ENCODE data around the gene KCNJ10. TPM values are rescaled to one million over a fixed set of nuclear protein-coding genes. Genes with fewer than 3 reads are reported as not detected.

The KCNJ10 gene
- total and polyA plus RNA-seq, 2 of the 13 experiments (the other 11 are each of a cell fraction or from before 2014, with no cell fraction given): 4.4 to 10.3 TPM

- POLR2A ChIA-PET: no interaction called here
These were observed 48.4 kb downstream of the KCNJ10 start for GRCh38 chr1:160021376-160022074.

More at GRCh38 chr1:160021376-160022074, 48.4 kb downstream of the KCNJ10 start:
- Histone ChIP-seq H3K4me2 (ENCODE audit: low read depth, low read length) (no peak overlapping the region), H3K4me1 (ENCODE audit: insufficient read depth, low read length) (no peaks in the 10 kb centered on the region), H3K79me2 (ENCODE audit: insufficient read depth, low read length) (no peaks in the 10 kb centered on the region), H3K27ac (ENCODE audit: extremely low read length, insufficient read depth, low read length) (no peak overlapping the region), H3K4me3 (replicated peaks in 1 of 3; ENCODE audit: insufficient read depth in 1 of 3, low read depth in 2 of 3, low read length in 3 of 3) (no peak overlapping the region), H3K9ac (ENCODE audit: insufficient read depth, low read depth, low read length) (no peak overlapping the region), H2AFZ (ENCODE audit: low read length) (no peak overlapping the region), H4K20me1 (ENCODE audit: insufficient read depth, low read length) (no peaks in the 10 kb centered on the region), H3K36me3 (replicated peaks in 1 of 2; ENCODE audit: control insufficient read depth in 1 of 2, insufficient read depth in 2 of 2, low read length in 2 of 2) (no peaks in the 10 kb centered on the region), H3K27me3 (ENCODE audit: control insufficient read depth in 1 of 2, insufficient read depth in 2 of 2, low read length in 2 of 2) (peaks cover 0 to 8% of the 10 kb centered on the region in 2 experiments; a peak in 1 of 5 replicates), H3K9me3 (ENCODE audit: low read length) (no peaks in the 10 kb centered on the region)
- WGBS (ENCODE audit: low lambda C conversion rate): 46% methylated on average over 5 of the region's 5 CpGs
- intact Hi-C loops (cut with micrococcal nuclease; ENCODE audit: unreplicated experiment): no loop called here
- no peak for ATAC-seq
- FAIRE-seq: no peak
- peak; percentile 60; the same call in 1 of the 2 replicates for TF ChIP-seq MAFF (IDR thresholded peaks at IDR 0.05; ENCODE audit: low read depth, low read length)
- no peak for TF ChIP-seq ZNF577 (CRISPR knock-in tag; IDR thresholded peaks at IDR 0.05; ENCODE audit: borderline replicate concordance, low read depth)
- TF ChIP-seq NFIB (CRISPR knock-in tag; IDR thresholded peaks at IDR 0.05; ENCODE audit: borderline replicate concordance): no peak
- peak; percentile 57 to 76 for TF ChIP-seq MAFK (conservative IDR thresholded peaks at IDR 0.05 in 1 of 2, IDR thresholded peaks at IDR 0.05 in 1 of 2; ENCODE audit: low read length in 2 of 2)
- no peak for TF ChIP-seq ZBTB8A (CRISPR knock-in tag; IDR thresholded peaks at IDR 0.05; ENCODE audit: borderline replicate concordance, low read depth)
- no peak for TF ChIP-seq ATF6 (CRISPR knock-in tag; conservative IDR thresholded peaks at IDR 0.05)
- DNase-seq (ENCODE audit: low spot score): no peak
- BruUV-seq (replicated peaks): no TSS peak
- in situ Hi-C loops (cut with HindIII; ENCODE audit: extremely low pct_ligation_motif_present, low pct_unique_long_range_greater_than_20kb): no loop called here
- CTCF ChIA-PET (ENCODE audit: low intra/inter-chr PET ratio, low total read pairs): no interaction called here

Data from HepG2 (cell line).